Stimulated activated CD8-positive, alpha-beta memory T cell treated with anti-CD3 and anti-CD28 coated beads, Interleukin-2, amount 100 ng/mL, for 48 hours (primary cell): ENCODE results near the gene FRK.
"Not testable (repeated sequence)": the region's sequence is repeated elsewhere in the genome, so short reads cannot be mapped to it uniquely, and the experiment has no call there.

ENCODE experiments used
- DNase-seq, 2 donors: peaks; one replicate each; pipeline ENCODE4 v3.0.0-alpha.2; 2020; ENCODE audit warnings: low read depth in 2 of 2

Gene FRK

GRCh38 chr6:116074732-116075390 is 14.2 kb upstream of the FRK start:
- DNase-seq = no peak

- no peak for DNase-seq
Measured at GRCh38 chr6:116073765-116074440, 13.2 kb upstream of the FRK start.

GRCh38 chr6:116072368-116072767 is 11.7 kb upstream of the FRK start:
- no peak for DNase-seq

- DNase-seq = no peak
Measured at GRCh38 chr6:116070616-116071389, 10.1 kb upstream of the FRK start.

- no peak for DNase-seq
Measured at GRCh38 chr6:116070101-116070500, 9.4 kb upstream of the FRK start.

- no peak for DNase-seq
Measured at GRCh38 chr6:116066789-116067188, 6.1 kb upstream of the FRK start.

GRCh38 chr6:116064666-116065065 is 4.0 kb upstream of the FRK start:
- no peak for DNase-seq

- no peak for DNase-seq
Measured at GRCh38 chr6:116062496-116062895, 1.8 kb upstream of the FRK start.

GRCh38 chr6:116059713-116060571 is 749 bp downstream of the FRK start:
- DNase-seq = no peak

GRCh38 chr6:116057766-116058165 is 2.9 kb downstream of the FRK start:
- no peak for DNase-seq

- no peak for DNase-seq
Measured at GRCh38 chr6:116055513-116055912, 5.2 kb downstream of the FRK start.

GRCh38 chr6:116051244-116051643 is 9.4 kb downstream of the FRK start:
- DNase-seq = no peak

- no peak for DNase-seq
Measured at GRCh38 chr6:116050737-116051136, 10.0 kb downstream of the FRK start.

- DNase-seq = no peak
Measured at GRCh38 chr6:116049321-116049720, 11.4 kb downstream of the FRK start.

- DNase-seq = no peak
Measured at GRCh38 chr6:116047173-116047933, 13.3 kb downstream of the FRK start.

- no peak for DNase-seq
Measured at GRCh38 chr6:116046737-116047136, 14.0 kb downstream of the FRK start.

- not testable (repeated sequence) for DNase-seq
Measured at GRCh38 chr6:116046272-116046671, 14.4 kb downstream of the FRK start.

GRCh38 chr6:116041934-116042333 is 18.8 kb downstream of the FRK start:
- no peak for DNase-seq

- DNase-seq = no peak
Measured at GRCh38 chr6:116040993-116041392, 19.7 kb downstream of the FRK start.

GRCh38 chr6:116036885-116037284 is 23.8 kb downstream of the FRK start:
- DNase-seq = no peak
